HG02642 (cell line): Measurements from ENCODE around the gene VAV2.
A peak's percentile ranks its signal among the peaks of the same experiment; 100 is the strongest.

ENCODE experiments used
- ATAC-seq: cut with Tn5 transposase; IDR thresholded peaks from one replicate; pipeline ENCODE4 v1.9.1; 2021; ENCODE audit warnings: mild to moderate bottlenecking; ENCODE audit not compliant: unreplicated experiment, poor library complexity

VAV2 gene

DNA sequence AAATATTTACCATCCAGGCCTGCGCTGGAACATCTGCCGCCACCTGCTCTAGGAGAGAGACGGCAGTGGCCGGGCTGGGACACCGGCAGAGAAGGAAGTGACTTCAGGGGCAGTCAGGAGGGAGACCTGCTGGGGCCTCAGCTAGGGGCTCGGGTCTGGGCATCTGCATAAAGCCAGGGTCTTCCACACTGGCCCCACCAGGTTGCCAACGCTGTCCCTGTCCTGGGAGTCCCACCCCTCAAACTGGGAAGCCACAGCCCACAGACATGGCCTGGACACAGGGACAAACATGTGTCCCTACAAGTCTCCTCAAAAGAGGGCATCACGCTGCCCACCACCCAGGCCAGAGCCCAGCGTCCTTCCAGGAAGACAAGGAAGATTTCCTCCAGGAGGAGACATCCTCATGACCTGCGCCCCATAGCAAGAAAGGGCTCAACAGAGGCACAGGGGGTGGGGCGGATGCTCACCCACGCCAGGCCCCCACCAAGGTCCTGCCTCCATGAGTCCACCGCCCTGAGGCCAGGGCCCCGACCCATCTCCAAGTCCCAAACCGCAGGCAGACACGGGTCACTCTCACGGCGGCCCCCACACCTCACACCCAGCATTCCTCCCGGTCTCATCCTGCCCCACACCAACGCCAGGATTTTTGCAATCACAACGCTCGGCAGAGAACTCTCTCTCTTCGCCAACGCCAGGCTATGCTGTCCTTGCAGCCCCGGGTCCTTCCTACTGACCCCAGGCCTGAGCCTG lies 9.0 kb downstream of the VAV2 start:
- ATAC-seq = no peak

GRCh38 chr9:133981958-133982681 lies 10.0 kb downstream of the VAV2 start:
- no peak for ATAC-seq

- ATAC-seq = no peak
Observed at GRCh38 chr9:133981589-133981957, 10.6 kb downstream of the VAV2 start.

DNA sequence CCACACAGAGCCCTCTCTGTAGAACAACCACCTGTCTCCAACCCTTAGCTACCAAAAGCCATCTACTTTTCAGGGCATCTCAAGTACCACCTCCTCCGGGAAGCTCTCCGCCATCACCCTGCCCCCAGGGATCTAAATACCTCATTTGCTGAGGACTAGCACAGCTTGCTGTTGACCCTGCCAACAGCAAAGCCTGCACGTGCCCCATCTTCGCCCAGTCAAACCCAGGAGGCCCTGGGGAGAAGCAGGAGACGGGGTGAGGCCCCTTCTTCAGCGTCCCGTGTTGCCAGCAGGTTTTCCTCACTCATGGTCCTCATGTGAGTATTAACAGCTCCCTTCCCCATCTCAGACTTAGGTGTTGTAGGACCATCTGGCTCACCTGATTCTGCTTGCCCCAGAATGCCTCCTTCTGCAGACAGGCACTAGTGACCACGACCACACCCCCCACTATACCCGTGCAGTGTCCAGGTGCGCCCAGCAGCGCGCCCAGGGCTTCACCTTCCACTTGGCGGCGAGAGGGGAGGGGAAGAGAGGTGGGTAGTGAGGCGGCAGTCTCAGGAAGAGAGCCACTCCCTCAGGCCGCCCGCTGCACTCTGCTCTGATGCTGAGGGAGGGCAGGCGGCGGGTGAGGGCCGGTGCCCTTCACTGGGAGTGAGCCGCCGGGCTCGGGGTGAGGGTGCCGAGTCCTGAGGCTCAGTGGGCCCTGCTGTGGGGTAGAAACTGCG lies 11.1 kb downstream of the VAV2 start:
- ATAC-seq = no peak

DNA sequence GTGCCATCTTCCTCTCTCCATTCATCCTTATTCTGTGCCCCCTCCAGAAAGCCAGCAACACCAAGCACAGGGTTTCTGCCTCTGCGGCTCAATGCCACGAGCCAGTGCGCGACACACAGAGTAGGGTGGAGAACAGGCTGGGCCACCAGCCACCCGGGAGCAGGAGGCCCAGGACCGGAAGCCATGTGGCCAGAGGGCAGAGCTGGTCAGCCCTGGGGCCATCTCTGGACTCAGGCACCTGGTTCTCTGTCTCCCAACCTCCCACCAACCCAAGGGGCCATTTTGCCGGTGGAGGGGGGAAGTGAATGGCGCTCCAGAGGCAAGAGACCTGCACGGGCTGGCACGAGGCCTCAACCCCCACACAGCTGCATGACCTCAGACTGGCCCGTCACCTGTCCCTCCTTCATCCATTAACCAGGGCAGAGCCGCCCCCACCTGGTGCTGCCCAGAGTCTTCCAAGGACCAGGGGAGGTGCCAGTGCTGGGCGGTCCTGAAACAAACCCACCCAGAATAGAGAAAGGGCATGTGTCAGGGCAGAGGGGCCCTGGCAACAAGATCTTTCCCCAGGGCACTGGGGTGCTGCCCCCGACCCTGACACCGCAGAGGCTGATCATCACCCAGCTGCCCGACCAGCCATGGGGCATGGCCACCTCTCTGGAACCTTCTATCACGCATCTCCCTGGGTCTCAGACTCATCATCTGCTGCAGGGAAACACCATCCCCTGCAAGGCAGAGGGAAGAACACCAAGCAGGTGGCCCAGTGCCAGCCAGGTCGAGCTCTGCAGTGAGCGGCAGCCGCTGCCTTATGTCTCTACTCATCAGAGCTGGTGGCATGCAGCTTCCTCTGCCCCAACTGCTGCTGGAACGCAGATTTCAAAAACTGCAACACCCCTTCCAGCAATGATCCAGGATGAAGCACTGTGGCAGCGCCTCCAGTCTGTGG lies 11.9 kb downstream of the VAV2 start:
- peak; percentile 4 for ATAC-seq

GRCh38 chr9:133979273-133979920 lies 12.7 kb downstream of the VAV2 start:
- ATAC-seq = peak; percentile 49

- no peak for ATAC-seq
Observed at GRCh38 chr9:133978899-133979272, 13.2 kb downstream of the VAV2 start.

- ATAC-seq = no peak
Observed at GRCh38 chr9:133978226-133978898, 13.8 kb downstream of the VAV2 start.

DNA sequence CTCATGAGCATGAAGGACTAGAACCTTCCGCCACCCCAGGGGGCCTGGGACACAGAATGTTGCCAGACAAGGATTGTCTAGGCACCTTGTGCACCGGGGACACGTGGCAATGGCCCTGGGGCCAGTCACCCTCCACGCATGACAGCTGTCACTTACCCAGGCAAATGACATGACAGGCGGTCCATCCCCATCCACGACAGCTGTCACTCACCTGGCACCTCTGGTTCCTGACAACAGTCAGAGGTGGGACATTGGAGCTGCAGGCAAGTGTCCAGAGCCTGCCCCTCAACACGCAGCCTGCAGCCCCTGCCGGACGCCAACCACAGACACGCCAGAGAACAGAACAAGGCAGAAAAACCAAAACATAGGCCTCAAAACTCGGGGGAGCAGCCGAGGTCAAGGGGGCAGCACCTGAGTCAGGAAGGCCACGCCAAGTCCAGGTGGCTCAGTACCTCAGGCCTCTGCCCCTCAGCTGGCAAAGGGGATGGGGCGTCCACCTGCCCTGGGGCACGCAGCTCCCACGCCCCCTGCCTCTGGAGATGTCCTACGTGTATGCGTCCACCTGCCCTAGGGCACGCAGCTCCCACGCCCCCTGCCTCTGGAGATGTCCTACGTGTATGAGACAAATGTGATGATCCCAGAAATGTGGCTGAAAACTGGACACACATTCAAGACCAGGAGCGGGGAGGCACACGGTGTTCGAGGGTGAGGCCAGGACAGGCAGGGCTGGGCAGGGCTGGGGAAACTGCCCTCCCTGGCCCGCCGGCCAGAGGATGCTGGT lies 14.5 kb downstream of the VAV2 start:
- ATAC-seq = no peak

GRCh38 chr9:133976887-133977286 lies 15.2 kb downstream of the VAV2 start:
- no peak for ATAC-seq

- ATAC-seq = no peak
Observed at GRCh38 chr9:133976191-133976861, 15.8 kb downstream of the VAV2 start.

DNA sequence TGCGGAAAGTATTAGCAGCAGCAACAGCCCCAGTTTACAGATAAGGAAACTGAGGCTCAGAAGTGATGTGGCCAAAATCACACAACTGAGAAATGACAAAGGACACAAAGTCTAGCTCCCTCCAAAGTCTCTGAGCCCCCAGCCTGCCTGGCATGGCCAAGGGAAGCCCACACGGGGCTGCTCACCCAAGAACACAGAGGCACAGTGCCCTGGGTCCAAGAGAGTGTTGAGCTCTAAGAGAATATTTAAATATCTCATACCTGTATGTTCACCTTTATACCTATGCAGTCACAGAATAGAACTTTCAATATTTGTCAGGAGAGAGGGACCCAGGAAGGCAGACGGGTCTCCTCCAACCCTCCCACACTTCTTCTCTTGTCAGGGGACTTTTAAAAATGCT lies 16.6 kb downstream of the VAV2 start:
- ATAC-seq = no peak

GRCh38 chr9:133974631-133975341 lies 17.3 kb downstream of the VAV2 start:
- no peak for ATAC-seq

GRCh38 chr9:133973791-133974630 lies 18.1 kb downstream of the VAV2 start:
- ATAC-seq = no peak

- ATAC-seq = no peak
Observed at GRCh38 chr9:133973111-133973790, 18.9 kb downstream of the VAV2 start.
